Activated CD4-positive, alpha-beta memory T cell treated with anti-CD3 and anti-CD28 coated beads for 36 hours (primary cell): Measurements from ENCODE around the gene PSMA5. TPM values are rescaled to one million over a fixed set of nuclear protein-coding genes. Genes with fewer than 3 reads are reported as not detected.
"Not testable (repeated sequence)": the region's sequence is repeated elsewhere in the genome, so short reads cannot be mapped to it uniquely, and the experiment has no call there.

Experiments used
- CTCF ChIA-PET: fragments of 350-600 bp; sonication (Branson Sonifier 250); formaldehyde crosslinking; loops from one replicate; lab custom pipeline; 2021; ENCODE audit warnings: antibody characterized with exemption, inconsistent platforms; lab: Charles Lee
- POLR2A ChIA-PET: fragments of 350-600 bp; sonication (Branson Sonifier 250); formaldehyde crosslinking; loops from one replicate; lab custom pipeline; 2021; ENCODE audit warnings: antibody characterized with exemption; lab: Charles Lee
- DNase-seq: peaks from one replicate; pipeline ENCODE4 v3.0.0-alpha.2; 2020
- H3K27ac Mint-ChIP-seq: one replicate; pipeline ENCODE4 v1.8.0; 2021; ENCODE audit warnings: mixed read lengths
- H3K27me3 Mint-ChIP-seq: one replicate; pipeline ENCODE4 v1.8.0; 2021; ENCODE audit warnings: mixed read lengths
- H3K36me3 Mint-ChIP-seq: one replicate; pipeline ENCODE4 v1.8.0; 2021; ENCODE audit warnings: mixed read lengths
- H3K4me1 Mint-ChIP-seq: one replicate; pipeline ENCODE4 v1.8.0; 2021; ENCODE audit warnings: low read depth, mixed read lengths
- H3K4me3 Mint-ChIP-seq: one replicate; pipeline ENCODE4 v1.8.0; 2021; ENCODE audit warnings: mild to moderate bottlenecking, mixed read lengths
- H3K9me3 Mint-ChIP-seq: one replicate; pipeline ENCODE4 v1.8.0; 2021; ENCODE audit warnings: mixed read lengths
- intact Hi-C: fragments of 100-400 bp; cut with micrococcal nuclease; formaldehyde crosslinking; loops from one replicate; pipeline ENCODE4 v1.15.1; 2023
- total RNA-seq, 2 experiments: library from RNA; stranded (reverse); gene quantifications; one replicate each; pipeline ENCODE4 v1.2.3, GENCODE V29; 2021

The PSMA5 gene
- total RNA-seq, 2 experiments from 2014 or later: 217 to 218 TPM

DNA sequence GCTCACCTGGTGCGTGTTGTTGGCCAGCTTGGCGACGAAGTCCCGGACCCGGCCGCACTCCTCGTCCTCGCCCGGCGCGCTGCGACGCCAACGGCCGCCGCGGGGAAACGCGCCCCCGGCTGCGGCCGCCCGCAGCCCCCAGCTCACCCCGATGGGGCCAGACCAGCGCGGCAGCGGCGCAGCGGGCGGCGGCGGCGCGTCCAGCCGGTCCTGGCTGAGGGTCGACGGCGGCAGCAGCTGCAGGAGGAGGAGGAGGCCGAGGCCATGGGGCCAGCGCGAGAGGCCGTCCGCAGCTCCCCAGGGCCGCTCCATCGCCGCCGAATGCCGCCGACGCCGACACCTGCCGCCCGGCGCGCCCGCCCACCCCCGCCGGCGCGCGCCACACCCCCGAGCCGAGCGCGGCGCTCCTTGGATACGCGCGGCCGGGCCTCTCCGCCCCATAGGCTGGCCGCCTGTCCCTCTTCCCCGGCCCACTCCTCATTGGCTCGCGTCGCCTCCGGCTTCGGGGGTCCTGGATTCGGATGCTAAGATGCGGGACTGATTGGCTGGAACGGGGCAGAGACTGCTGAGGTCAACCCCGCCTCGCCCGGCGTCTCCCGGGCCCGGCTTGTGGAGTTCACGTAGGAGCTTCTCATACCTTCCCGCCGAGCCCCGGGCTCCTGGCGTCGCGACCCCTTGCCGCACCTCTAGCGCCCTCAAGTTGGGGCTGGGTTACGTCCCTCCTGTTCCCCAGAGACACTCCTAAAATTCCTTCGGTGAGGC, 28.5 kb downstream of the PSMA5 start, which contains the start of gene SORT1:
Gene SORT1 (minus strand): TSS at position 338 of the 762 bp plus-strand sequence. CDS start 26 bp downstream, at position 312.
- Mint-ChIP-seq H3K36me3 (peaks cover 1% of the 10 kb centered on the region), H3K4me3 (peak within 1 kb of the TSS; percentile 65), H3K9me3 (no peaks in the 10 kb centered on the region), H3K27ac (no peak within 1 kb of the TSS), H3K4me1 (peaks cover 7% of the 10 kb centered on the region), H3K27me3 (peaks cover 36% of the 10 kb centered on the region)
- peak; percentile 65 for DNase-seq
- CTCF ChIA-PET: interaction anchor here (0.6 to 8.6 kb wide), 21 partner anchors 11 to 372 kb away, joined by 3 to 205 read pairs (median 5); partner anchors contain the start of genes CELSR2 and PSRC1
- intact Hi-C loops: loop anchor here (2.0 kb wide), 1 partner anchor 135 kb away; no protein-coding TSS in a partner anchor
- POLR2A ChIA-PET: interaction anchor here (1.2 to 1.6 kb wide), 3 partner anchors 28 to 119 kb away, joined by 3 to 6 read pairs (median 4); partner anchors contain the start of gene PSRC1

DNA sequence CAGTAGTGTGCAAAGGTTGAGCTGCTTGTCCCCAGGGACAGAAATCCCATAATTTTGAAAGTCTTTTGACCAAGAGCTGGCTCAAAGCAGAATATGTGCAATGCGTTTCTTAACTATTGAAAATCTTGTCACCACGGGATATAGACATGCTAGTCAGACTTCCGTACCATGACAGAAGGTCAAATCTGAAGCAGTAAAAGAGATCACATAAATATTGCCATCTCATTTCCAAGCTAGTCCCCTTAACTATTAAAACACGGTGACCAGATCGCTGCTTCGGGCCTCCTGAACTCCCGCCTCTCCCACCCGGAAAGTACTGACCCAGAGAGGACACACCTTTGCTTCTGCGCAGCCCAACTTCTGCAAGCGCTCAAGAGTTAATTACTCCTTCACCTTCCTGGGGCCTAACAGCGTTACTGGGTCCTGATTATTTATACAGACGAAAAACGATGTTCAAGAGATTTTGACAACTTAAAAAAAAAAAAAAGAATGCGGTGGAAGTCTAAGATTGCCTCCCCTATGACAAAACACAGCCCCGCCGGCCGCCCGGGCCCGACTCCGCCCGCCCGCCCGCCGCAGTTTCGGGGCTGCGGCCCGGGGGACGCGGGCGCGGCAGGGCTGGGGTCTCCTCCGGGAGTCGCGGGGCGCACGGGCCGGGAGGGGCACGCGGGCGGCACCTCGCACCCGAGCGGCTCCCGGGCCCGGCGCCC, 29.2 kb downstream of the PSMA5 start:
- Mint-ChIP-seq H3K36me3 (peaks cover 1% of the 10 kb centered on the region), H3K9me3 (no peaks in the 10 kb centered on the region), H3K4me3 (peak overlapping the region; percentile 65), H3K4me1 (peaks cover 7% of the 10 kb centered on the region), H3K27me3 (peaks cover 39% of the 10 kb centered on the region), H3K27ac (no peak overlapping the region)
- ChIA-PET POLR2A (interaction anchor here (1.2 to 1.6 kb wide), 2 partner anchors 28 to 118 kb away, joined by 3 to 4 read pairs; no protein-coding TSS in a partner anchor), CTCF (interaction anchor here (0.6 to 8.6 kb wide), 9 partner anchors 15 to 371 kb away, joined by 3 to 205 read pairs (median 6); partner anchors contain the start of genes CELSR2 and PSRC1)
- intact Hi-C loops: no loop called here
- no peak for DNase-seq

DNA sequence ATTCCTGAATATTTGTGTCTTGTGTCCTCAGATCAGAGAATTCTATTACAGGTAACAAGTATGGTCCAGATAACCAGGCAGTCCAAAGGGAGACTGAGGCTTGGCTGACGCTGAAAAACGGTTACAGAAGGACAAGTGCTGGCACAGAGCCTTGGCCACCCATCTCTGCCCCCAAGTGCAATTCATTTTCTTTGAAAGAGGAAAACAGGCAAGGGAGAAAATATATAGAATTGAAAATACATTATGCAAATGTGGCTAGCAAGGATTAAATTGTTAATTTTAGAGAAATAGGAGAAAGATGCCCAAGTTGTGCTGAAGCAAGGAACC, 29.8 kb downstream of the PSMA5 start:
- peaks cover 39% of the 10 kb centered on the region for H3K27me3 Mint-ChIP-seq

DNA sequence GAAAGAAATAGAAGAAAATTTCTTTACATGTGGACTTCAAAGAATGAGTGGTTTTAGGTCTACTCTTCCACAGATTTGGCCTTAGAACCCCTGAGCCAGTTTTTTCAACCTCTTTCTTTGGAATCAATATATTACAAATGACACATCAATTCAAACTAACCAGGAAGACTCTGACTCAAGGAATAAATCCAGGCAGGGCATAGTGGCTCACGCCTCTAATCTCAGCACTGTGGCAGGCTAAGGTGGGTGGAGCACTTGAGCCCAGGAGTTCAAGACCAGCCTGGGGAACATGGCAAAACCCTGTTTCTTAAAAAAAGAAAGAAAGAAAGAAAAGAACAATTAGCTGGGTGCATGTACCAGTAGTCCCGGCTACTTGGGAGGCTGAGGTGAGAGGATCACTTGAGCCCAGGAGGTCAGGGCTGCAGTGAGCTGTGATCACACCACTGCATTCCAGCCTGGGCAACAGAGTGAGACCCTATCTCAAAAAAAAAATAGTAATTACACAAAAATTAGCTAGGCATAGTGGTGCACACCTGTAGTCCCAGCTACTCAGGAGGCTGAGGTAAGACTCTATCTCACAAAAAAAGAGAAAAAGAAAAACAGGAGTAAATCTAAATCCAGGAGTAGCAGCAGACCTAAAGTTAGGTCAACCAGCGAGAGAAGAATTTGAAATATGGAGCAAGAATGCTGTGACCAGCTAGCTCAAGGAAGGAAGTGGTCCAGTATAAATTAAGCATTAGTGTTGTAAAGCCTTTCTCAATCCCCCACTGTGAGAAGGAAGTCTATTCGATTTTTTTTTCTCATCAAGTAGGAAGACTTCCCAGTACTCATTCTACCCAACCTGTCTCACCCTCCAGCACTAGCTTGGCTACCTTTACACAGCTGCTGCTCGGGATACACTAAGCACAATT, 30.4 kb downstream of the PSMA5 start:
- Mint-ChIP-seq H3K4me3 (no peak overlapping the region), H3K27ac (no peak overlapping the region), H3K36me3 (no peaks in the 10 kb centered on the region), H3K9me3 (no peaks in the 10 kb centered on the region), H3K27me3 (peaks cover 39% of the 10 kb centered on the region), H3K4me1 (peaks cover 12% of the 10 kb centered on the region)
- DNase-seq: no peak
- ChIA-PET CTCF (interaction anchor here (0.6 to 8.6 kb wide), 7 partner anchors 14 to 195 kb away, joined by 3 to 205 read pairs (median 6); partner anchors contain the start of genes CELSR2 and PSRC1), POLR2A (no interaction called here)
- intact Hi-C loops: no loop called here

More for the DNA sequence above, 29.8 kb downstream of the PSMA5 start:
- no peak for DNase-seq
- CTCF ChIA-PET: interaction anchor here (0.6 to 8.6 kb wide), 6 partner anchors 14 to 195 kb away, joined by 3 to 205 read pairs (median 38); partner anchors contain the start of gene PSRC1
- Mint-ChIP-seq H3K27ac (no peak overlapping the region), H3K36me3 (no peaks in the 10 kb centered on the region), H3K4me3 (no peak overlapping the region), H3K9me3 (no peaks in the 10 kb centered on the region), H3K4me1 (peaks cover 10% of the 10 kb centered on the region)
- POLR2A ChIA-PET: no interaction called here
- intact Hi-C loops: no loop called here

DNA sequence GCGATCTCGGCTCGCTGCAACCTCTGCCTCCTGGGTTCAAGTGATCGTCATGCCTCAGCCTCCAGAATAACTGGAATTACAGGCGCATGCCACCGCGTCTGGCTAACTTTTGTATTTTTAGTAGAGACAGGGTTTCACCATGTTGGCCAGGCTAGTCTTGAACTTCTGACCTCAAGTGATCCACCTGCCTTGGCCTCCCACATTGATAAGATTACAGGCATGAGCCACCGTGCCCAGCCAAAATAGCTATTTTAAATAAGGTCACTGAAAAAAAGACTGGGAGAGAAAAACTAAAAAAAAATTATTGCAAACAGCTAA, 31.0 kb downstream of the PSMA5 start:
- H3K4me3 Mint-ChIP-seq, H3K27ac Mint-ChIP-seq, POLR2A ChIA-PET, H3K36me3 Mint-ChIP-seq, H3K9me3 Mint-ChIP-seq, intact Hi-C loops, DNase-seq: not testable (repeated sequence)
- CTCF ChIA-PET: interaction anchor here (6.3 to 8.6 kb wide), 2 partner anchors 117 to 130 kb away, joined by 72 to 205 read pairs; no protein-coding TSS in a partner anchor
- Mint-ChIP-seq H3K27me3 (peaks cover 40% of the 10 kb centered on the region), H3K4me1 (peaks cover 12% of the 10 kb centered on the region)

DNA sequence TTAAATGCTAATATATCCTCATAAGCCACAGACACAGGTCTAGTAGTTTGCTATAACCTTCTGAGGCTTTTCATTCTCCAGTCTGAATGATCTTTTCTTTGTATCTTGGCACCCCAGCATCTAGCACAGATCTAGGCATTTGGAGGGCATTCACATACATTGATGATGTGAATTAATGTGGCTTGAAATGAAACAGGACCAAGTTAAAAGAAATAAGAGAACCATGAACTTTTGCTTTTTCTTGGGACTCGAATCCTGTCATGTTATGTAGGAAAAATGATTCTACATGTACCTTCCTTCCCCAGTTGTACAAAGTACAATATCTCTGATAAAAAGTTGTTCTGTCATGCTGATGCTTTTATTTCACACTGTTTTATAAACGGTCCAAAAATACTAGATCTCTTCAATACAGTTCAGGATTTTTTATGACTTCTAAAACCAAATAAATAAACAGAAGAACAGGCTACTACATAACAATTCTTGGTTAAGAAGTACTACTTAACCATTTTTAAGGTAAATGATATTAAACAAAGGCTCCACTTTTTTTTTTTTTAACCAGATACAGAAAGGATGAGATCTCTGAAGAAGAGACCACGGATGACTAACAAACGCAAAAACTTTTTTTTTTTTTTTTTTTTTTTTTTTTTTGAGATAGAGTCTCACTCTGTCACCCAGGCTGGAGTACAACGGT, 31.5 kb downstream of the PSMA5 start:
- CTCF ChIA-PET: interaction anchor here (2.0 to 6.3 kb wide), 3 partner anchors 112 to 129 kb away, joined by 5 to 72 read pairs (median 12); partner anchors contain the start of gene PSRC1
- Mint-ChIP-seq H3K27me3 (peaks cover 45% of the 10 kb centered on the region), H3K4me3 (no peak overlapping the region), H3K9me3 (no peaks in the 10 kb centered on the region), H3K36me3 (no peaks in the 10 kb centered on the region), H3K27ac (no peak overlapping the region), H3K4me1 (peaks cover 14% of the 10 kb centered on the region)
- no peak for DNase-seq
- intact Hi-C loops: no loop called here
- POLR2A ChIA-PET: no interaction called here

DNA sequence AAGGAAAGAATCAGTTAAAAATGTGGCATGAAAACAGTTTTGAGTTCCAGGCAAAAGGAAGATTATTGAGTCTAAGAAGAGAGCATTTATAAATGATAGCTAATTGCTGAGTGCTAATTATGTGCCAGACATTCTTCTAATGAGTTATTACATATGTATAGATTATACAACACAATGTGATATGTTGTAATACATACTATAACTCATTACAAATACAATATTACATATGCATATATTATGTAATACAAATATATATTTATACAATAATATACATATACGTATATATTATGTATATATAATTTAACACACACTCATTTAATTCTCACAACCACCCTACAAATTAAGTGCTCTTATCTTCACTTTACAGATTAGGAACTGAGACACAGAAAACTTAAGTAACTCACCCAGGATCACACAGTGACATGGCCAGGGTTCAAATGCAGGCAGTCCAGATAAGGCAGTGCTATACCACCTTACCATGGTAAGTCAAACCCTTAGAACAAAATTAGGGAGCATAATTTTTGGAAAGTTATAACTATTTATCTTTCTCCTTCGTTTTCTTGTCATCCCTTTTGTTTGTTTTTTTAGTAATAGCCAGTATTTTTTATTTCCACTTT, 32.5 kb downstream of the PSMA5 start:
- Mint-ChIP-seq H3K27me3 (peaks cover 51% of the 10 kb centered on the region), H3K4me3 (no peak overlapping the region), H3K9me3 (no peaks in the 10 kb centered on the region), H3K4me1 (peaks cover 11% of the 10 kb centered on the region), H3K36me3 (no peaks in the 10 kb centered on the region), H3K27ac (no peak overlapping the region)
- CTCF ChIA-PET: interaction anchor here (0.9 to 3.1 kb wide), 3 partner anchors 23 to 117 kb away, joined by 3 to 12 read pairs (median 5); partner anchors contain the start of gene PSRC1
- POLR2A ChIA-PET: no interaction called here
- intact Hi-C loops: no loop called here
- no peak for DNase-seq

DNA sequence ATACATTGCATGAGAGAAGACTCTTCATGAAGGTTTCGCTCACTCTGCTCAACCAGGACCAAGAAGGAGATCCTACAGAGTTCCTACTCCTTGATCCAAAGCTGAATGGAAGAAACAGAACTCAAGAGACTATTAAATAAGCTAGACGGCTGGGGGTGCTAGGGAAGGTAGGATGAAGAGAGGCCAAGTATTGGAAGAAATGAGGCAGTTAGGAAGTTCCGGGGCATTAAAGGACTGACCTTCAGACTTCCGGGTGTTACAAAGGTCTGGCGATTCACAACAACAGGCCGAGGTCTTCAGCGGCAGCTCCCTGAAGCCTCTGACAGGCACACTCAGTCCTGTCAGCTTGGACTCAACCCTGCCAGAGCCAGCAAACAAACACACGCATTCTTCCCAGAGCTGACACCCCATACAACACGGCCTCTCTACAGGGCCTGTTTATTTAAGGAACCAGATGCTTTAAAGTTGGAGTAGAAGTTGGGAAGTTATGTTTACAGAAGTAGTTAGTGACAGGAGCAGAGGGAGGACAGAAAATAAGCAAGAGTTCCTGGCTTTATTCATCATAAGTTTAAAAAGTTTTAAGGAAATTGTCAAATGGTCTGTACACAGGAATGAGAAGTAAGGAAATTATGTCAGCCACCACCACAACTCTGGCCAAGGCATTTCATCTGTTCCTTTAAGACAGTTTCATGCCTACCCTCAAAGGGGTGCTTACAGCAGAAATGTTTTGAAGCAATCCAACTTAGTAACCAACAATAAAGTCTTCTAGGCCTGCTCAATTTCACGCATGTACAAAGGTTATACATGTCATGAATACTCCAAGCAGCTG, 33.2 kb downstream of the PSMA5 start:
- H3K27ac Mint-ChIP-seq: no peak overlapping the region
- no peaks in the 10 kb centered on the region for H3K36me3 Mint-ChIP-seq
- no peaks in the 10 kb centered on the region for H3K9me3 Mint-ChIP-seq
- ChIA-PET POLR2A (no interaction called here), CTCF (interaction anchor here (0.9 to 3.1 kb wide), 4 partner anchors 11 to 116 kb away, joined by 3 to 12 read pairs (median 4); partner anchors contain the start of gene PSRC1)
- peaks cover 48% of the 10 kb centered on the region for H3K27me3 Mint-ChIP-seq
- no peak overlapping the region for H3K4me3 Mint-ChIP-seq
- intact Hi-C loops: no loop called here
- peaks cover 11% of the 10 kb centered on the region for H3K4me1 Mint-ChIP-seq
- no peak for DNase-seq

DNA sequence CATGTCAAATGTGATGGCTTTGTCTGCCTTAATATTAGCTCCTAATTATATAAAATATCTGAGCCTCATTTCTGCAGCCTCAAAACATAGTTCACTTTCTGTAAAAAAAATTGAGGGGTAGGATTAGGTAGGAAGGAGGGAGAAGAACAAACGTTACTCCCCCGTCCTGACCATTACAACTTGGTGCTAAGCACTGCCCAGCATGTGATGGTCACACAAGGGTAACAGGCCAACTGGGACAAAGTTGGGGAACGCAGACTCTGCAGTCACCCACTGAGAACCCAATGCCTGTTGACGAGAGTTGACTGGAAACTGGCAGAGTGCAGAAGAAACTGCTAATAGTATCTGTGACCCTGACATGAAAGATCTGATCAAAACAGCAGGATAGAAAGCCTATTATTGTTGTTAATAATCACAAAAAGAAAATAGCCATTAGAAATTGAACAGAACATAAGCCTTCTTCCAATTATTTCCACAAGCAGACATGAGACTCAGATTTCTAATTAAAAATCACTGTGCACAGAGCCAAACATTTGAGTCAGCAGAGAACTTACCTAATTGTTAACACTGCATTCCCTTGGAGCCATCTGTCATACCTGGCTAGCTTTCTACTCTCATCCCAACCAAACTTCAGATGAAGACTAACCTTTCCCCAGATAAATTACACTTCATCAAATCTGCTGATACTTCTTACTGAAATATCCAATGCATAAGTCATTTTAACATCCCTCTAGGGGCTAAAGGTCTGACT, 34.0 kb downstream of the PSMA5 start:
- peaks cover 46% of the 10 kb centered on the region for H3K27me3 Mint-ChIP-seq
- H3K36me3 Mint-ChIP-seq: no peaks in the 10 kb centered on the region
- DNase-seq: no peak
- ChIA-PET CTCF (interaction anchor here (0.6 to 3.1 kb wide), 5 partner anchors 10 to 140 kb away, joined by 3 to 12 read pairs (median 3); no protein-coding TSS in a partner anchor), POLR2A (no interaction called here)
- H3K4me1 Mint-ChIP-seq: peaks cover 11% of the 10 kb centered on the region
- intact Hi-C loops: no loop called here
- H3K4me3 Mint-ChIP-seq: no peak overlapping the region
- H3K9me3 Mint-ChIP-seq: no peaks in the 10 kb centered on the region
- H3K27ac Mint-ChIP-seq: no peak overlapping the region
